ENCODE results near the gene ZBTB5.
A peak's percentile ranks its signal among the peaks of the same experiment; 100 is the strongest.
"Not testable (repeated sequence)": the region's sequence is repeated elsewhere in the genome, so short reads cannot be mapped to it uniquely, and the experiment has no call there.

The ZBTB5 gene

DNA sequence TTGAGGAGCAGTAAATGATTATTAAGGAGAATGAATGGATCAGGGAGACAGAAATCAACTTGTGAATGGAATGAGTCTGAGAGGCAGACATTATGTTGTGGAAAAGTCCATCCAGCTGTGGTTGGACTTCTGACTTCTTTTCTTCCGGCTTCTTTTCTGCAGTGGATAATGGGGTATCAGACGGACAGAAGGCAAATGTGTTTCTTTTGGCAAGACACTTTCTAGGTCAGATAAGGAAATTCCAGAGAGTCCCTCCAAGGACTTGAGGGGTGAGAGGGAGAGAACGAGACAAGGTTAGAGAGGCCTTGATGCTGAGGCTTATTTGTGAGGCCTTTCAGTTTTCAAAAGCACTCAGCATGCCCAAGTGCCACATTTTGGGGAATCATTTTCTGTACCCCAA lies 59.9 kb downstream of the ZBTB5 start:
- no peak for DNase-seq (ENCODE audit: low spot score)

DNA sequence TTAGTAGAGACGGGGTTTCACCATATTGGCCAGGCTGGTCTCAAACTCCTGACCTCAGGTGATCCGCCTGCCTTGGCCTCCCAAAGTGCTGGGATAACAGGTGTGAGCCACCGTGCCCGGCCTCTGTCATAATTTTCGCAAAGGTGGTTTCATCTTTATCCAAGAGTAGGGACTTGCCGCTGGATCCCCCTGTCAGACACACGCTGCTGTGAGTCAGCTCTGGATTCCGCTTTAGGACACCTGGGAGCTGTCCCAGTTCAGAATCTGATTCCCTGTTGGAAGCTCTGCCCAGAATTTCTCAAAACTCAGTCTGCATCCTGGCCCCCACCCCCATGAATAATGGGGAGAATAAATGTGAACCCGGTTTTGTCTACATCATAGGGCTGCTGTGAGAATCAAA lies 60.7 kb downstream of the ZBTB5 start:
- no peak for DNase-seq (ENCODE audit: low spot score)

DNA sequence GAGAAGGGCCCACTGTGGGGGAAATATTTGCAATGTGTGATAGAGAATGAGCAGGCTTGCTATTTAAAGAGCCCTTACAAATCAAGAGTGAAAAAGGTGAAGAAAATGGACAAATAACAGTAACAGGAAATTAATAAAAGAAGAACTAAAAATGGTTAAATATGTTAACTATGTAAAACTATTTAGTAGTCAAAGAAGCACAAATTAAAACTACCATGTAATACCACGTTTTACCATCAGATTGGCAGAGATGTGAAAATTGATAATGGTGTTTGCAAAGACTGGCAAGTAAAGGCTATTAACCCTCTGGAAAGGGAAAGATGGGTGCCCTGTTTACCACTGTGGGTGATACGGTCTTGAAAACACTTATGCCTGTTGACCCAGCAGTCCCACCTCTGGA lies 65.9 kb downstream of the ZBTB5 start:
- DNase-seq (ENCODE audit: low spot score), result no peak

DNA sequence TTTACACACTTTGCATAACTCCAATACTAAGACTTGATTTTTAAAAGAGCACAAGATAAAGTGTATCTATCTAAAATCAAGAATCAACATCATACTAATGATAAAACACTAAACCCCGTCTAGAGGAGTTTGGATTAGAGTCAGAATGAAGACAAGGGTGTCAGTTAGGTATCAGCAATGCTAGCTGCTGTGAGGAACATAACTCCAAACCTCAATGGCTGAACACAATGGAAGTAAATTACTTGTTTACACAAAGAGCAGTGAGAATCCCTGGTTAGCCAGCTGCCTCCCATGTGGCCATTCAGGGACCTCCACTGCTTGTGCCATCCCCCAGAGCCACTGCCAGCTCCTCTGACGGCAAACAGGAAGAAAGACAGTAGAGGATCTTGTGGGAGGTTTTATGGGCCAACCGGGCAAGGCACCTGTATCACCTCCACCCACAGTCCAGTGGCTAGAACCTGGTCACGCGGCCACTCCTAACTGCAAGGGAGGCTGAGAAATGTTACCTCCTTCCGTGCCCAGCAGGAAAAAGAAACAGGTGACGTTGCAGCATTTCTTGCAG lies 66.7 kb downstream of the ZBTB5 start:
- DNase-seq (ENCODE audit: low spot score), result no peak

DNA sequence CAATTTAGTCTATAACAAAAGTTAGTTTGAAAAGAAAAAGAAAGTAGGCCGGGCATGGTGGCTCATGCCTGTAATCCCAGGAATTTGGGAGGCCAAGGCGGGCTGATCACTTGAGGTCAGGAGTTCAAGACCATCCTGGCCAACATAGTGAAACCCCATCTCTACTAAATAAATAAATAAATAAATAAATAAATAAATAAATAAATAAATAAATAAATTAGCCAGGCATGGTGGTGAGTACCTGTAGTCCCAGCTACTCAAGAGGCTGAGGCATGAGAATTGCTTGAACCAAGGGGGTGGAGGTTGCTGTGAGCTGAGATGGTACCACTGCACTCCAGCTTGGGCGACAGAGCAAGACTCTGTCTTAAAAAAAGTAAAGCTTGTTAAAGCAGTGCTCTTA lies 67.3 kb downstream of the ZBTB5 start:
- not testable (repeated sequence) for DNase-seq (ENCODE audit: low spot score)

DNA sequence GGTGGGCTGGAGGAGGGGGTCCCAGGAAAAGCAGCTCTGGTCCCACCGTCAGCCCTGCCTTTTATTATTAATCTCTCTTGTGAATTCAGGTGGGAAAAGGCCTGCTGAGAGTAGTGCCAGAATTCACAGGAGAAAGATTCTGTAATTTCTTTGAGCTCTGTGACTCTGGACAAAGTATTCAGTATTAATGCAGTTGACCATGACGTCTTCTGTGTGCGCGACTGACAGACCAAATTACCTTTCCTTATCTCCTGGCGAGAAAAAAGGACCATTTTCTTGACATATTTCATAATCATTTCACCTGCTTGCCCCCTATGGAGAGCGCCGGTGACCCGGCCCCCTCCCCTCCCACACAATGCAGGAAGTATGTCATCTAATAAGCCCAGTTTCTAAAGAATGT lies 69.6 kb downstream of the ZBTB5 start:
- DNase-seq (ENCODE audit: low spot score), result no peak

DNA sequence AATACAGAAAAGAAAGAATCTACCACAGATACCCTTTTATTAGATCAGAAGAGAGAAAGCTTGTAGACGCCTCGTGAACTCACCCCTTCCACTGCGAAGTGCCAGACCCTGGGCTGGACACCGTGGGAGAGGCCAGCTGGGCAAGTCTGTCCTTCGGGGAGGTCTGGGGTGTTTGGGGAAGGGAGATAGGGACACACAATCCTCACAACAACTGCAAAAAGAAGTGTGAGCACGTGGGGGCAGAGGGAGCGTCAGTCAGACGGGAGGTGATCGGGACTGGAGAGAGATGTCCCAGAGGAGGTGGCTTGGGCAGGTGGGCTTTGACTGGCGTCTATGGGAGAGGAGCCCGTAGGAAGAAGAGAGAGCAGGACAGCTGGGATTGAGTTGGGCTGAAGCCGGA lies 70.0 kb downstream of the ZBTB5 start:
- no peak for DNase-seq (ENCODE audit: low spot score)

DNA sequence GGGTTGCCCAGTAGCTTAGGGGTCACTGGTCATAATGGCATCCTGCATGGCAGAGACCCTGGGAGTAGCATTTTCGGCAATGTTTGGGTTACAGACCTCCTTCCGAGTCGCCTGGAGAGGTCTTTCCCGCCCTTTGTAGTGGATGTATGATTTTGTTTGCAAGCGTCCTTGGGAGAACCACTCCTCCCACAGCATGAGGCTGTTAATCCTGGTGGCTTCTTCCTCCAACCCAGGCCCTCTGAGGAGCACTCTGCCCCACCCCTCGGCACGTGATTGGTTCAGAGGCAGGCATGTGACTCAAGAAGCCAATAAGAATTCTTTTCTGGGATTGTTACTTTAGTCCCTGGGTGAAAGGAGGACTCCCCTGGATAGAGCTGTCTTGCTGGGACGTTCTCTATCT lies 73.0 kb downstream of the ZBTB5 start:
- no peak for DNase-seq (ENCODE audit: low spot score)

DNA sequence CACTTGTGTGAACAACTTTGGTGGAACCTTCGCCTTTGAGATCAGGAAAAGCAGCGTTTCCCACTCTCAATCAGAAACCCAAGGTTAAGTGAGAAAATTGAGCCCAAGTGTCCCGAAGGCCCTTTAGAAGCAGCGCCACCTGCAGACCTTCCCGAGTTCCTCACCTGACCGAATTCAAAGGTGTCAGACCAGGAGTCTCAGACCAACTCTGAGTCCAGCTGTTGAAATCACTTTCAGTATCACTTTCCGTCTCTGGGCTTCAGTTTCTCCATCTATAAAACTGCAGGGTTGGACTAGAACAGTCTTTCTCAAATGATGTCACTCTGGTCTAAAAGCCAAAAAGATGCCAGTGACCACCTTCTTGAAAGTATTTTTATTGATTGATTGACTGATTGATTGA lies 74.5 kb downstream of the ZBTB5 start:
- DNase-seq (ENCODE audit: low spot score), result peak; percentile 13
